Thyroid gland (tissue), 4 donors: Measurements from ENCODE around the gene CCHCR1.

Source experiments
- CTCF ChIP-seq, 6 experiments: fragments of 200-600 bp in 3 of 6; fragments of 450-650 bp in 3 of 6; sonication (generic) in 3 of 6; IDR thresholded peaks; one replicate each; pipeline ENCODE4 v1.5.1; 2016 to 2019; ENCODE audit warnings: antibody characterized with exemption in 6 of 6, mild to moderate bottlenecking in 2 of 6, inconsistent platforms in 1 of 6, moderate library complexity in 1 of 6
- POLR2A ChIP-seq, 2 donors: fragments of 450-650 bp; IDR thresholded peaks; one replicate each; pipeline ENCODE4 v1.6.1; 2017; ENCODE audit warnings: antibody characterized with exemption in 2 of 2, mild to moderate bottlenecking in 2 of 2, moderate library complexity in 1 of 2

- TF ChIP-seq POLR2A (IDR thresholded peaks at IDR 0.05) (no peak), CTCF (IDR thresholded peaks at IDR 0.05) (no peak)
Measured at GRCh38 chr6:31186052-31186734, 28.6 kb upstream of the CCHCR1 start.
